ENCODE results near the gene TMEM184A. TPM values are rescaled to one million over a fixed set of nuclear protein-coding genes. Genes with fewer than 3 reads are reported as not detected.

The TMEM184A gene
- total and polyA plus RNA-seq, 2 experiments from 2014 or later, result 0.18 to 0.66 TPM

DNA sequence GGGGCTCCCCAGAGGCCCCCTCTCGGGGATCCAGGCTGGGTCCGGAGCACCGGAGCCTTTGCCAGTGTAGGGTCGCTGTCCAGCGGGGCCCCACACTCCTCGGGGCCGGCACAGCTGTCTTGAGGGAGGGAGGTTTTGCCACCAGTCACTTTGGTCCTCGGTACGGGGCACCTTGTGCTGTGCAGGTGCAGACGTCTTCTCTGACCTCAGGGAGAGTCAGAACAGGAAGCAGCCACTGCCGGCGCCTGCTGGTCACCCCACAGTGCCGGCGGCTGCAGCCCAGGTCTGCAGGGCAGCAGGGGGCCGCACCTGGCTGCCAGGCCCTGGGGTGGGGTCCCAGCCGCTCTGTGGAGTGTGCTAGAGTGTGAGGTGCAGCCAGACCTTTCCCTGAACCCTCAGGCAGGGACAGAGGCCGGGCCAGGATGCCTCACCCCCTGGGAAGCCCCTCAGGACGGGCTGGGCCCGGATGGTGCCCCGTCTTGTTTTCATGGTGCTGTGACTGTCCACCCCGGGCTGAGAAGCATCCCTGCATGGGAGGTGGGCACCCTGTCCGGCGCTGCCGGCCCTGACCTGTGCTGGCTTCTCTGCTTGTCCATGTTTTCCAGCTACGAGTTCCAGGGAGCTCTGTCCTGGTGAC, 17.3 kb downstream of the TMEM184A start:
- Histone ChIP-seq H3K36me3 (ENCODE audit: insufficient read depth) (no peaks in the 10 kb centered on the region), H3K4me2 (no peak overlapping the region), H3K27me3 (ENCODE audit: insufficient read depth) (no peaks in the 10 kb centered on the region), H3K27ac (ENCODE audit: low read depth) (no peak overlapping the region), H3F3A (replicated peaks; ENCODE audit: low read depth) (no peaks in the 10 kb centered on the region), H3K4me1 (ENCODE audit: insufficient read depth) (peaks cover 5% of the 10 kb centered on the region; the same call in 1 of the 2 replicates), H3K9me2 (ENCODE audit: insufficient read depth) (no peaks in the 10 kb centered on the region), H4K20me1 (replicated peaks; ENCODE audit: insufficient read depth) (0 out of 2 replicates have a peak, but pooled peaks cover 3% of the 10 kb centered on the region), H3K79me2 (replicated peaks; ENCODE audit: insufficient read depth) (peaks cover 42% of the 10 kb centered on the region), H2AFZ (no peak overlapping the region), H3K4me3 (no peak overlapping the region)
- ATAC-seq, result no peak
- peaks cover 3% of the 10 kb centered on the region; the same call in 1 of the 3 replicates for H3K36me3 Mint-ChIP-seq (ENCODE audit: low read depth)
- no peak overlapping the region for H3K27ac Mint-ChIP-seq
- no peak overlapping the region for H3K4me3 Mint-ChIP-seq
- H3K27me3 Mint-ChIP-seq (ENCODE audit: insufficient read depth, low read depth, poor library complexity), result peaks cover 9% of the 10 kb centered on the region
- peaks cover 17% of the 10 kb centered on the region for H3K4me1 Mint-ChIP-seq
- H3K9me3 Mint-ChIP-seq, result no peaks in the 10 kb centered on the region
- TF ChIP-seq, protein P1, sequence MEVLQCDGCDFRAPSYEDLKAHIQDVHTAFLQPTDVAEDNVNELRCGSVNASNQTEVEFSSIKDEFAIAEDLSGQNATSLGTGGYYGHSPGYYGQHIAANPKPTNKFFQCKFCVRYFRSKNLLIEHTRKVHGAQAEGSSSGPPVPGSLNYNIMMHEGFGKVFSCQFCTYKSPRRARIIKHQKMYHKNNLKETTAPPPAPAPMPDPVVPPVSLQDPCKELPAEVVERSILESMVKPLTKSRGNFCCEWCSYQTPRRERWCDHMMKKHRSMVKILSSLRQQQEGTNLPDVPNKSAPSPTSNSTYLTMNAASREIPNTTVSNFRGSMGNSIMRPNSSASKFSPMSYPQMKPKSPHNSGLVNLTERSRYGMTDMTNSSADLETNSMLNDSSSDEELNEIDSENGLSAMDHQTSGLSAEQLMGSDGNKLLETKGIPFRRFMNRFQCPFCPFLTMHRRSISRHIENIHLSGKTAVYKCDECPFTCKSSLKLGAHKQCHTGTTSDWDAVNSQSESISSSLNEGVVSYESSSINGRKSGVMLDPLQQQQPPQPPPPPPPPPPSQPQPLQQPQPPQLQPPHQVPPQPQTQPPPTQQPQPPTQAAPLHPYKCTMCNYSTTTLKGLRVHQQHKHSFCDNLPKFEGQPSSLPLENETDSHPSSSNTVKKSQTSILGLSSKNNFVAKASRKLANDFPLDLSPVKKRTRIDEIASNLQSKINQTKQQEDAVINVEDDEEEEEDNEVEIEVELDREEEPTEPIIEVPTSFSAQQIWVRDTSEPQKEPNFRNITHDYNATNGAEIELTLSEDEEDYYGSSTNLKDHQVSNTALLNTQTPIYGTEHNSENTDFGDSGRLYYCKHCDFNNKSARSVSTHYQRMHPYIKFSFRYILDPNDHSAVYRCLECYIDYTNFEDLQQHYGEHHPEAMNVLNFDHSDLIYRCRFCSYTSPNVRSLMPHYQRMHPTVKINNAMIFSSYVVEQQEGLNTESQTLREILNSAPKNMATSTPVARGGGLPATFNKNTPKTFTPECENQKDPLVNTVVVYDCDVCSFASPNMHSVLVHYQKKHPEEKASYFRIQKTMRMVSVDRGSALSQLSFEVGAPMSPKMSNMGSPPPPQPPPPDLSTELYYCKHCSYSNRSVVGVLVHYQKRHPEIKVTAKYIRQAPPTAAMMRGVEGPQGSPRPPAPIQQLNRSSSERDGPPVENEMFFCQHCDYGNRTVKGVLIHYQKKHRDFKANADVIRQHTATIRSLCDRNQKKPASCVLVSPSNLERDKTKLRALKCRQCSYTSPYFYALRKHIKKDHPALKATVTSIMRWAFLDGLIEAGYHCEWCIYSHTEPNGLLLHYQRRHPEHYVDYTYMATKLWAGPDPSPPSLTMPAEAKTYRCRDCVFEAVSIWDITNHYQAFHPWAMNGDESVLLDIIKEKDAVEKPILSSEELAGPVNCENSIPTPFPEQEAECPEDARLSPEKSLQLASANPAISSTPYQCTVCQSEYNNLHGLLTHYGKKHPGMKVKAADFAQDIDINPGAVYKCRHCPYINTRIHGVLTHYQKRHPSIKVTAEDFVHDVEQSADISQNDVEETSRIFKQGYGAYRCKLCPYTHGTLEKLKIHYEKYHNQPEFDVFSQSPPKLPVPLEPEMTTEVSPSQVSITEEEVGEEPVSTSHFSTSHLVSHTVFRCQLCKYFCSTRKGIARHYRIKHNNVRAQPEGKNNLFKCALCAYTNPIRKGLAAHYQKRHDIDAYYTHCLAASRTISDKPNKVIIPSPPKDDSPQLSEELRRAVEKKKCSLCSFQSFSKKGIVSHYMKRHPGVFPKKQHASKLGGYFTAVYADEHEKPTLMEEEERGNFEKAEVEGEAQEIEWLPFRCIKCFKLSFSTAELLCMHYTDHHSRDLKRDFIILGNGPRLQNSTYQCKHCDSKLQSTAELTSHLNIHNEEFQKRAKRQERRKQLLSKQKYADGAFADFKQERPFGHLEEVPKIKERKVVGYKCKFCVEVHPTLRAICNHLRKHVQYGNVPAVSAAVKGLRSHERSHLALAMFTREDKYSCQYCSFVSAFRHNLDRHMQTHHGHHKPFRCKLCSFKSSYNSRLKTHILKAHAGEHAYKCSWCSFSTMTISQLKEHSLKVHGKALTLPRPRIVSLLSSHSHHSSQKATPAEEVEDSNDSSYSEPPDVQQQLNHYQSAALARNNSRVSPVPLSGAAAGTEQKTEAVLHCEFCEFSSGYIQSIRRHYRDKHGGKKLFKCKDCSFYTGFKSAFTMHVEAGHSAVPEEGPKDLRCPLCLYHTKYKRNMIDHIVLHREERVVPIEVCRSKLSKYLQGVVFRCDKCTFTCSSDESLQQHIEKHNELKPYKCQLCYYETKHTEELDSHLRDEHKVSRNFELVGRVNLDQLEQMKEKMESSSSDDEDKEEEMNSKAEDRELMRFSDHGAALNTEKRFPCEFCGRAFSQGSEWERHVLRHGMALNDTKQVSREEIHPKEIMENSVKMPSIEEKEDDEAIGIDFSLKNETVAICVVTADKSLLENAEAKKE (CRISPR knock-in tag; IDR thresholded peaks at IDR 0.05), result no peak
- no peak for TF ChIP-seq STAT1 (IDR thresholded peaks at IDR 0.05; ENCODE audit: unreplicated experiment)
- TF ChIP-seq, protein P2, sequence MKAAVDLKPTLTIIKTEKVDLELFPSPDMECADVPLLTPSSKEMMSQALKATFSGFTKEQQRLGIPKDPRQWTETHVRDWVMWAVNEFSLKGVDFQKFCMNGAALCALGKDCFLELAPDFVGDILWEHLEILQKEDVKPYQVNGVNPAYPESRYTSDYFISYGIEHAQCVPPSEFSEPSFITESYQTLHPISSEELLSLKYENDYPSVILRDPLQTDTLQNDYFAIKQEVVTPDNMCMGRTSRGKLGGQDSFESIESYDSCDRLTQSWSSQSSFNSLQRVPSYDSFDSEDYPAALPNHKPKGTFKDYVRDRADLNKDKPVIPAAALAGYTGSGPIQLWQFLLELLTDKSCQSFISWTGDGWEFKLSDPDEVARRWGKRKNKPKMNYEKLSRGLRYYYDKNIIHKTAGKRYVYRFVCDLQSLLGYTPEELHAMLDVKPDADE (IDR thresholded peaks at IDR 0.05), result no peak
- no peak for TF ChIP-seq ZNF331 (CRISPR knock-in tag; IDR thresholded peaks at IDR 0.05; ENCODE audit: low read depth)
- no peak for TF ChIP-seq CREB1 (CRISPR knock-in tag; IDR thresholded peaks at IDR 0.05; ENCODE audit: low read depth)
- TF ChIP-seq EZH2phosphoT487 (IDR thresholded peaks at IDR 0.05; ENCODE audit: unreplicated experiment), result no peak
- TF ChIP-seq NANOG (IDR thresholded peaks at IDR 0.05; ENCODE audit: borderline replicate concordance), result no peak
- no peak for TF ChIP-seq EZH2 (IDR thresholded peaks at IDR 0.05; ENCODE audit: low read depth, unreplicated experiment)
- TF ChIP-seq, protein P3, sequence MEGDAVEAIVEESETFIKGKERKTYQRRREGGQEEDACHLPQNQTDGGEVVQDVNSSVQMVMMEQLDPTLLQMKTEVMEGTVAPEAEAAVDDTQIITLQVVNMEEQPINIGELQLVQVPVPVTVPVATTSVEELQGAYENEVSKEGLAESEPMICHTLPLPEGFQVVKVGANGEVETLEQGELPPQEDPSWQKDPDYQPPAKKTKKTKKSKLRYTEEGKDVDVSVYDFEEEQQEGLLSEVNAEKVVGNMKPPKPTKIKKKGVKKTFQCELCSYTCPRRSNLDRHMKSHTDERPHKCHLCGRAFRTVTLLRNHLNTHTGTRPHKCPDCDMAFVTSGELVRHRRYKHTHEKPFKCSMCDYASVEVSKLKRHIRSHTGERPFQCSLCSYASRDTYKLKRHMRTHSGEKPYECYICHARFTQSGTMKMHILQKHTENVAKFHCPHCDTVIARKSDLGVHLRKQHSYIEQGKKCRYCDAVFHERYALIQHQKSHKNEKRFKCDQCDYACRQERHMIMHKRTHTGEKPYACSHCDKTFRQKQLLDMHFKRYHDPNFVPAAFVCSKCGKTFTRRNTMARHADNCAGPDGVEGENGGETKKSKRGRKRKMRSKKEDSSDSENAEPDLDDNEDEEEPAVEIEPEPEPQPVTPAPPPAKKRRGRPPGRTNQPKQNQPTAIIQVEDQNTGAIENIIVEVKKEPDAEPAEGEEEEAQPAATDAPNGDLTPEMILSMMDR (conservative IDR thresholded peaks at IDR 0.05; ENCODE audit: low read depth in 2 of 2), result no peak
- no peak for TF ChIP-seq ZNF114 (CRISPR knock-in tag; IDR thresholded peaks at IDR 0.05)
- DNase-seq (ENCODE audit: low spot score), result no peak
